PC-9 (cell line): ENCODE results near the gene GPRIN2.
"Not testable (repeated sequence)": the region's sequence is repeated elsewhere in the genome, so short reads cannot be mapped to it uniquely, and the experiment has no call there.

Experiments used
- EZH2 ChIP-seq: fragments of 200-600 bp; sonication (generic); IDR thresholded peaks from 2 replicates; pipeline ENCODE4 v1.8.0; 2017; ENCODE audit warnings: antibody characterized with exemption, low read depth
- TF ChIP-seq, protein P1 (sequence below): fragments of 200-600 bp; sonication (generic); conservative IDR thresholded peaks from 2 replicates; pipeline ENCODE4 v1.6.1; 2017; ENCODE audit warnings: mixed run types, antibody characterized with exemption, mild to moderate bottlenecking, moderate library complexity

DNA sequence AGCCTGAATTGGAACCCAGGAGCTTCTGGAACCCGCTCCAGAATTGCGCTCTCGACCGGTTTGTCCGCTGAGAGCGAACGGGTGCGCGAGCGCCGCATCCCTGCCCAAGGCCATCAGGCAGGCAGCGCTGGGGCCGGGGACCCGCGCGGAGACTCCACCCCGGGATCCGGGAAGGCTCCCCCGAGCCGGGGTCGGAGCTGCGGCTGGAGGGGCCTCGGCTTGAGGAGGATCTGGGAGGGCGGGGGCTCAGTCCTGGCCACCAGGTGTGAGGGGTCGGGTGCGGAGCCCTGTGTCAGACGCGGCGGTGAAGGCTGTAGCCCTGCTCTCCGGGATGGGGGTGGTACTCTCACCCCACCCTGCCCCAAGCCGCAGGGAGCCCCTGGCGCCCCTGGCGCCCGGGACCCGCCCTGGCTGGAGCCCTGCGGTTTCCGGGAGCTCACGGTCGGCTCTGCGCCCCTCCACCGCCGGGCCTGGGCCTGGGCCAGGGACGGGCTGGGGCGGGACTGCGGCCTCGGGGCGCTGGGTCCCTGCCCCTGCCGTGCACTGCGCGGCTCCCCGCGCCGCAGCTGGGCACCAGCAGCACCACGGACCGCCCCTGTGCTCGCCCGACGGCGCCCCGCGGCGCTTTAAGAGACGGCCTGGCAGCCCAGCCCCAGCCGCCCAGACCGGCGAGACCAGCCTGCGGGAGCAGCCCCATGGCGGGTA, 22.2 kb upstream of the GPRIN2 start, which contains the start of gene SYT15:
- TF ChIP-seq, protein P1, sequence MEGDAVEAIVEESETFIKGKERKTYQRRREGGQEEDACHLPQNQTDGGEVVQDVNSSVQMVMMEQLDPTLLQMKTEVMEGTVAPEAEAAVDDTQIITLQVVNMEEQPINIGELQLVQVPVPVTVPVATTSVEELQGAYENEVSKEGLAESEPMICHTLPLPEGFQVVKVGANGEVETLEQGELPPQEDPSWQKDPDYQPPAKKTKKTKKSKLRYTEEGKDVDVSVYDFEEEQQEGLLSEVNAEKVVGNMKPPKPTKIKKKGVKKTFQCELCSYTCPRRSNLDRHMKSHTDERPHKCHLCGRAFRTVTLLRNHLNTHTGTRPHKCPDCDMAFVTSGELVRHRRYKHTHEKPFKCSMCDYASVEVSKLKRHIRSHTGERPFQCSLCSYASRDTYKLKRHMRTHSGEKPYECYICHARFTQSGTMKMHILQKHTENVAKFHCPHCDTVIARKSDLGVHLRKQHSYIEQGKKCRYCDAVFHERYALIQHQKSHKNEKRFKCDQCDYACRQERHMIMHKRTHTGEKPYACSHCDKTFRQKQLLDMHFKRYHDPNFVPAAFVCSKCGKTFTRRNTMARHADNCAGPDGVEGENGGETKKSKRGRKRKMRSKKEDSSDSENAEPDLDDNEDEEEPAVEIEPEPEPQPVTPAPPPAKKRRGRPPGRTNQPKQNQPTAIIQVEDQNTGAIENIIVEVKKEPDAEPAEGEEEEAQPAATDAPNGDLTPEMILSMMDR: not testable (repeated sequence)
- TF ChIP-seq EZH2: not testable (repeated sequence)
